Measurements from ENCODE around the gene CRACR2A.
A peak's percentile ranks its signal among the peaks of the same experiment; 100 is the strongest.

Gene CRACR2A

DNA sequence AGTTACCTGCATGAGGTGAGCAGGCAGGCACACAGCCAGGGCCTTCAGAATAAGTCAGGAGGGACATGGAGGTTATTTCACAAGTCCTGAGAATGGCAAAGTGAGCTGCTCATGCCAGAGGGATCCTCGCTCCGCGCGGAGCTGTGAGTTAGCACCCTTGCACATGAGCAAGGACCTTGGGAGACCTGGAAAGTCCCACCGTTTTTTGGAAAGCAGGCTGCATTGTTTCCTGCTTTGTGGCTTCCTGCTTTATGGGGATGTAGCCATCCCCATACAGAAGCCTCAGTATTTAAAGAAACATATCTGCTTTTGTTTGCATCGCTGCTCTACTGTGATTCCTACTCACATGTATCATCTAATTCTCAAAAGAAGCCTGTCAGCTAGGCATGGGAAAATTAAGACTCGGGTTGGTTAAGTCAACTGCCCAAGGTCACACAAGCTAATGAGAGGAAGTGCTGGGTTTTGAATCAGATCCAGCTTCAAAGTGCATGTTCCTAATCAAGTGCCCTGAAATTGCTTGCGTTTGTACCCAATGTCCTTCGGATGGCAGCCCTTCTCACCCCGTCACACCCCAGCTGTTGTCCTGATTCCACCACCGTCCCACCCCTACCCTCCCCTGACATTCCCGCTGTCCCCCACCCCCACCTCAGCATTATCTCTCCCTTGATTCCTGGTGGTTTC lies 106.2 kb downstream of the CRACR2A start:
- Mint-ChIP-seq H3K4me1 (no peaks in the 10 kb centered on the region), H3K27me3 (no peaks in the 10 kb centered on the region), H3K36me3 (peaks cover 34% of the 10 kb centered on the region), H3K4me3 (no peak overlapping the region), H3K9me3 (no peaks in the 10 kb centered on the region), H3K27ac (no peak overlapping the region)
- DNase-seq (ENCODE audit: low spot score in 2 of 2) (no peak), ATAC-seq (ENCODE audit: low read depth) (no peak)

GRCh38 chr12:3645091-3645490 lies 107.8 kb downstream of the CRACR2A start:
- H3K27me3 Mint-ChIP-seq, result no peaks in the 10 kb centered on the region
- DNase-seq (ENCODE audit: low spot score in 2 of 2) (no peak), ATAC-seq (ENCODE audit: low read depth) (no peak)
- H3K4me1 Mint-ChIP-seq, result no peaks in the 10 kb centered on the region
- H3K4me3 Mint-ChIP-seq, result no peak overlapping the region
- H3K27ac Mint-ChIP-seq, result no peak overlapping the region
- peaks cover 36% of the 10 kb centered on the region for H3K36me3 Mint-ChIP-seq
- H3K9me3 Mint-ChIP-seq, result no peaks in the 10 kb centered on the region

DNA sequence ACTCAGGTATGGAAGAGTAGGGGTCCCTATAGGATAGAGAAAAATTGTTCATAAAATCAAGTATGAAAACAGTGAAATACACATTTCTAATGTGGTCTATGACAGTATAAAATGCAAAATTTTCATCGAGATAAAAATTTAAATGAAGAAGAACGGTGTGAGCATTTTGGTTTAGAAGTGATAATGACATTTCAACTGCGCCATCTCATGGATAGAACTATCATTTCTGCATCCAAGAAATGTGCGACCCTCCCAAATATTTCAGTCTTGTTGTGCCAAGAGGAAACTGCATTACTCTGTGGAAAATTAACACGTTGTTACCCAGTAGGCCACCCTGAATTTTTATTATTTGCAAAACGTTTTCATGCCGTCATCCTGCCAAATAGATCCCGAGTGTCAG lies 108.8 kb downstream of the CRACR2A start:
- Mint-ChIP-seq H3K4me1 (no peaks in the 10 kb centered on the region), H3K4me3 (no peak overlapping the region), H3K27me3 (no peaks in the 10 kb centered on the region), H3K27ac (no peak overlapping the region), H3K9me3 (no peaks in the 10 kb centered on the region), H3K36me3 (peaks cover 31% of the 10 kb centered on the region)
- DNase-seq (ENCODE audit: low spot score in 2 of 2), result no peak
- no peak for ATAC-seq (ENCODE audit: low read depth)

- Mint-ChIP-seq H3K27ac (no peak overlapping the region), H3K36me3 (peaks cover 41% of the 10 kb centered on the region), H3K4me3 (no peak overlapping the region), H3K4me1 (no peaks in the 10 kb centered on the region), H3K27me3 (no peaks in the 10 kb centered on the region), H3K9me3 (no peaks in the 10 kb centered on the region)
- DNase-seq (ENCODE audit: low spot score in 2 of 2), result no peak
- no peak for ATAC-seq (ENCODE audit: low read depth)
These were observed 111.4 kb downstream of the CRACR2A start for GRCh38 chr12:3641428-3642018.

DNA sequence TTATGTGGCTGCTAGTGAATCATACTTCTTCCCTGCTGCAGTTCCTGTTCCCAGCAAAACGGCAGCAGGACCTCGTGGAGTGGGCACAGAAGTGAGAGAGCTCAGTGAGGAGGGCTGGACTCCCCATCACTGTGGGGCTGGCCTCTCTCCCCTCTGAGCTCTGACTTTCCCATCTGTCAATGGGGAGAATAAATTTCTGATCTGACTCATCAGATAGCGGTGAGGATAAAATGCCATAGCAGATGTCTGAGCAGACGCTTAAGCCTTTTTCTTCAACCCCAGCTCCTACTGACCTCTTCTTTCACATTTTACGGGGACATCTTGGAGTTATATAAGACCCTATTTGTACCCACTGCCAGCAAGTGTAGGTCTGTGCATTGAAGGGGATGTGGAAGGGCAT lies 116.6 kb downstream of the CRACR2A start:
- no peak overlapping the region for H3K27ac Mint-ChIP-seq
- peaks cover 35% of the 10 kb centered on the region for H3K36me3 Mint-ChIP-seq
- no peaks in the 10 kb centered on the region for H3K27me3 Mint-ChIP-seq
- no peaks in the 10 kb centered on the region for H3K4me1 Mint-ChIP-seq
- H3K9me3 Mint-ChIP-seq, result no peaks in the 10 kb centered on the region
- DNase-seq (ENCODE audit: low spot score in 2 of 2), result no peak
- ATAC-seq (ENCODE audit: low read depth), result no peak
- no peak overlapping the region for H3K4me3 Mint-ChIP-seq

- Mint-ChIP-seq H3K4me1 (no peaks in the 10 kb centered on the region), H3K4me3 (no peak overlapping the region), H3K9me3 (no peaks in the 10 kb centered on the region), H3K36me3 (peaks cover 37% of the 10 kb centered on the region), H3K27ac (no peak overlapping the region), H3K27me3 (no peaks in the 10 kb centered on the region)
- DNase-seq (ENCODE audit: low spot score in 2 of 2), result no peak
- no peak for ATAC-seq (ENCODE audit: low read depth)
These were observed 118.6 kb downstream of the CRACR2A start for GRCh38 chr12:3634348-3634747.

- no peak overlapping the region for H3K4me3 Mint-ChIP-seq
- H3K27ac Mint-ChIP-seq, result no peak overlapping the region
- peaks cover 31% of the 10 kb centered on the region for H3K36me3 Mint-ChIP-seq
These were observed 119.5 kb downstream of the CRACR2A start for GRCh38 chr12:3633396-3633795.

GRCh38 chr12:3632754-3633153 lies 120.2 kb downstream of the CRACR2A start:
- peaks cover 33% of the 10 kb centered on the region for H3K36me3 Mint-ChIP-seq
- ATAC-seq (ENCODE audit: low read depth) (no peak), DNase-seq (ENCODE audit: low spot score in 2 of 2) (no peak)
- no peak overlapping the region for H3K27ac Mint-ChIP-seq
- no peaks in the 10 kb centered on the region for H3K27me3 Mint-ChIP-seq
- no peak overlapping the region for H3K4me3 Mint-ChIP-seq
- no peaks in the 10 kb centered on the region for H3K9me3 Mint-ChIP-seq
- H3K4me1 Mint-ChIP-seq, result no peaks in the 10 kb centered on the region

More at GRCh38 chr12:3633396-3633795, 119.5 kb downstream of the CRACR2A start:
- no peaks in the 10 kb centered on the region for H3K27me3 Mint-ChIP-seq
- no peak for DNase-seq (ENCODE audit: low spot score in 2 of 2)
- no peak for ATAC-seq (ENCODE audit: low read depth)
- H3K4me1 Mint-ChIP-seq, result no peaks in the 10 kb centered on the region
- no peaks in the 10 kb centered on the region for H3K9me3 Mint-ChIP-seq

- Mint-ChIP-seq H3K36me3 (peaks cover 35% of the 10 kb centered on the region), H3K27me3 (no peaks in the 10 kb centered on the region), H3K4me1 (no peaks in the 10 kb centered on the region), H3K4me3 (no peak overlapping the region), H3K27ac (no peak overlapping the region), H3K9me3 (no peaks in the 10 kb centered on the region)
- DNase-seq (ENCODE audit: low spot score in 2 of 2) (no peak), ATAC-seq (ENCODE audit: low read depth) (no peak)
These were observed 120.7 kb downstream of the CRACR2A start for GRCh38 chr12:3632256-3632655.

GRCh38 chr12:3631759-3632158 lies 121.2 kb downstream of the CRACR2A start:
- H3K4me1 Mint-ChIP-seq, result no peaks in the 10 kb centered on the region
- DNase-seq (ENCODE audit: low spot score in 2 of 2) (no peak), ATAC-seq (ENCODE audit: low read depth) (no peak)
- no peaks in the 10 kb centered on the region for H3K27me3 Mint-ChIP-seq
- H3K4me3 Mint-ChIP-seq, result no peak overlapping the region
- H3K36me3 Mint-ChIP-seq, result peaks cover 37% of the 10 kb centered on the region
- no peaks in the 10 kb centered on the region for H3K9me3 Mint-ChIP-seq
- H3K27ac Mint-ChIP-seq, result no peak overlapping the region

- Mint-ChIP-seq H3K36me3 (peaks cover 38% of the 10 kb centered on the region), H3K4me1 (no peaks in the 10 kb centered on the region), H3K4me3 (no peak overlapping the region)
These were observed 121.7 kb downstream of the CRACR2A start for GRCh38 chr12:3631272-3631637.

DNA sequence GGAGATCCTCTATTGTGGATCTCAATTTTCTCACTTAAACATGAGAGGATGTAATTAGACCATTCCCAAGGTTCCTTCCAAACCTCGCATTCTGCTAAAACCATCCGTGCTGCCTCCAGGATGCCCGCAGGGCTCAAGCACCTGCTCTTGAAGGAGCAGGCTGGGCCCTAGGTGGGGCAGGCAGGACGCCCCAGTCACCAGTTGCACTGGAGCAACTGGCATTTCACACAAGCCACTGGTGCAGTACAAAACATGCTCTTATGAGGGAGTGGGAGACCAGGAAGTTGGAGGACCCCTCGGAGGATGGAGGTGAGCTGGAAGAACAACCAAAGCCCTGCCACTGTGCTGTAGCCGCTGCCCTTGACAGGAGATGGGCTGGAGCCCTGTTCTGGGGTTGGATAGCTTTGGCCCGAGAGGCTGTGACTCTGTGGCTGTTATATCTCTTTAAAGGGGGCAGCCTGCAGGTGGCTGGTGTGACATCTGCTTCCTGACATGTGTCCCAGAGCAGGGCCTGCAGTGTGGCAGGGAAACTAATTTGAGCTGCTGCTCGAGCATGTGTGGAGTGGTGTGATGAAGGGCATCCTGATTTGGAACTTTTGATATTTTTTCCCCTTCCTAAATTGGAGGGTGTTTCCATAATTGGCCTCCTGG lies 122.2 kb downstream of the CRACR2A start:
- Mint-ChIP-seq H3K4me1 (no peaks in the 10 kb centered on the region), H3K27ac (peak overlapping the region; percentile 31), H3K36me3 (peaks cover 41% of the 10 kb centered on the region), H3K4me3 (no peak overlapping the region), H3K27me3 (no peaks in the 10 kb centered on the region), H3K9me3 (no peaks in the 10 kb centered on the region)
- ATAC-seq (ENCODE audit: low read depth), result no peak
- DNase-seq (ENCODE audit: low spot score in 2 of 2), result no peak

More at GRCh38 chr12:3631272-3631637, 121.7 kb downstream of the CRACR2A start:
- no peaks in the 10 kb centered on the region for H3K27me3 Mint-ChIP-seq
- DNase-seq (ENCODE audit: low spot score in 2 of 2) (no peak), ATAC-seq (ENCODE audit: low read depth) (no peak)
- H3K27ac Mint-ChIP-seq, result no peak overlapping the region
- H3K9me3 Mint-ChIP-seq, result no peaks in the 10 kb centered on the region

DNA sequence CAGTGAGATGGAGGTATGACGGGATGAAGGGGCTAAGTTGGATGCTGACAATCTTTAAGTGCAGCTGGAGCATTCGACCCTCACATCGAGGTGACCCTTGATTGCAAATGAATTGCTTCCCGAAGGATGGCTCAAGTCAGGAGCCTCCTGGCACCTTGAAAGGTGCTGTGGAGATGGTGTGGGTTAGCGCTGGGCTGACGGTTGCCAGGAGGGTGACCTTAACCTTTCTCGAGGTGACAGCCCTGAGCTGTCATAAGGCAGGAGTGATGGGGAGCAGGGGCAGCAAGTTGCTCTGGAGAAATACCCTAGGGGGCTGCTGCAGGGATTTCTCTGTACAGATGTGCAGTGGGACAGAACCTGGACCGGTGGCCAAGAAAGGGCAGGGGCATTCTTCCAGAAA lies 122.8 kb downstream of the CRACR2A start:
- H3K4me3 Mint-ChIP-seq, result no peak overlapping the region
- no peaks in the 10 kb centered on the region for H3K4me1 Mint-ChIP-seq
- H3K36me3 Mint-ChIP-seq, result peaks cover 44% of the 10 kb centered on the region
- H3K9me3 Mint-ChIP-seq, result no peaks in the 10 kb centered on the region
- ATAC-seq (ENCODE audit: low read depth) (no peak), DNase-seq (ENCODE audit: low spot score in 2 of 2) (no peak)
- no peaks in the 10 kb centered on the region for H3K27me3 Mint-ChIP-seq
- no peak overlapping the region for H3K27ac Mint-ChIP-seq

DNA sequence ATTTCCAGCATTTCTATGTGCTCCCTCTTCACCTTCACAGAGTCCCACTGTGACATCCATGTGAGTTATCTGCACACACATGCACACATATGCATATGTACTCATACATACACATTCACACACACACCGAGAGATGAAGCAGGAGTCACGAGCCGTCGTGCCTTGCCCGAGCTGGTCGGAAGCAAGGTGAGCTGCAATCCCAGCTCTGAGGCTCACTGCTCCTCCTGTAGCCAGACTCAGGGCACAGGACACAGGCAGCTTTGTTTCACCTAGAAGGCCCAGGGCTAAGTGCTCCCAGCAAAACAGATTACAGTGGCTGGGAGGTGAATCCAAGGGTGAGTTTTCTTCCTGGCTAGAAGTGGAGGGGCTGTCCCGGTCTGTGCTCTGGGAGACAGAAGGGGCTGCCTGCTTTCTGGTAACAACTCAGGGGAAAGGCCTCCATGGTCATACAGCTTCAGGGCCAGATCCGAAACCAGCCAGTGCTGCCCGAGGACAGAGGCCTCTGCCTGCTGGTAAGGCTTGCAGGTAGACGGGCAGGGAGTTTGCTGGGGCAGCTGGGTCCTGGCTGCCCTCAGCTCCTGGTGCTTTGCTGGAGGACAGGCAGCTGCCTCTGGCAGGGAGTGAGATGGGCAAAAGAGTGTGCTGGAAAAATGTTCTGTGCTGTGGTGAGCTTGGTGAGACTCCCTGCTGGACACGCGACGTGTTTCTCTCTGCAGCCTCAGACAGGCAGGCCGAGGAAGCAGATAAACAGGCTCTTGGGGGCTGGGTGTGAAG lies 123.7 kb downstream of the CRACR2A start:
- H3K27ac Mint-ChIP-seq, result no peak overlapping the region
- no peak for DNase-seq (ENCODE audit: low spot score in 2 of 2)
- peaks cover 45% of the 10 kb centered on the region for H3K36me3 Mint-ChIP-seq
- no peak overlapping the region for H3K4me3 Mint-ChIP-seq
- H3K9me3 Mint-ChIP-seq, result no peaks in the 10 kb centered on the region
- H3K4me1 Mint-ChIP-seq, result no peaks in the 10 kb centered on the region
- ATAC-seq (ENCODE audit: low read depth), result no peak
- H3K27me3 Mint-ChIP-seq, result no peaks in the 10 kb centered on the region

Measured in memory B cell (primary cell).